H1 (cell line): ENCODE measurements around the gene SPRYD3. TPM values are rescaled to one million over a fixed set of nuclear protein-coding genes. Genes with fewer than 3 reads are reported as not detected.

Source experiments
- RFX5 ChIP-seq: IDR thresholded peaks from 2 replicates; pipeline ENCODE4 v1.6.1; 2011; ENCODE audit warnings: low read depth, low read length, improper control_type of control experiment, borderline replicate concordance
- TAF7 ChIP-seq: optimal IDR thresholded peaks from 2 replicates; pipeline ENCODE3; 2011; ENCODE audit warnings: low read depth, mild to moderate bottlenecking, inconsistent platforms, low read length, moderate library complexity, borderline replicate concordance
- TCF12 ChIP-seq: IDR thresholded peaks from 2 replicates; pipeline ENCODE4 v1.6.1; 2011; ENCODE audit warnings: low read depth, mild to moderate bottlenecking, low read length
- polyA plus RNA-seq, 7 experiments: library from polyadenylated mRNA; depleted of rRNA in 3 of 7; stranded (reverse) in 5 of 7; unstranded in 2 of 7; fragments of >200 nt in 5 of 7; fragments of 200-250 nt in 2 of 7; gene quantifications; 1 replicate in 5 of 7; 2 replicates in 1 of 7; 4 replicates in 1 of 7; pipeline versions ENCODE4 v1.2.1 to v1.2.3, GENCODE V29; 2011 to 2013; ENCODE audit warnings: missing spikeins in 2 of 7, mixed read lengths in 2 of 7
- total RNA-seq: library from RNA; stranded (reverse); fragmentation: NEBNext Ultra II Directional; extraction: Animal tissue kit (Norgen Biotek cat#: 25700); gene quantifications from 2 replicates; pipeline ENCODE4 v1.2.1, GENCODE V29; 2021

Gene SPRYD3
- total and polyA plus RNA-seq, 2 of the 8 experiments (the other 6 are each of a cell fraction or from before 2014, with no cell fraction given), result 6.8 to 8.0 TPM

- TF ChIP-seq RFX5 (no peak), TCF12 (no peak), TAF7 (no peak)
- TF ChIP-seq, all 59 proteins: peak for 0
Measured at GRCh38 chr12:53101266-53101665, 22.1 kb upstream of the SPRYD3 start (continued).
